ENCODE measurements around the gene LYPD8.
A peak's percentile ranks its signal among the peaks of the same experiment; 100 is the strongest.

The LYPD8 gene

GRCh38 chr1:248702714-248703113 lies 52.8 kb downstream of the LYPD8 start, which contains the start of gene OR14I1:
Gene OR14I1, minus strand, starts transcription at chr1:248702766.
- no peak for FAIRE-seq
- no peak for DNase-seq (ENCODE audit: low spot score)

- FAIRE-seq, result no peak
Measured at GRCh38 chr1:248699099-248699498, 56.5 kb downstream of the LYPD8 start.

GRCh38 chr1:248697907-248698306 lies 57.7 kb downstream of the LYPD8 start:
- no peak for FAIRE-seq

More at GRCh38 chr1:248699099-248699498, 56.5 kb downstream of the LYPD8 start:
- no peak for DNase-seq (ENCODE audit: low spot score)

GRCh38 chr1:248696774-248697173 lies 58.8 kb downstream of the LYPD8 start:
- DNase-seq (ENCODE audit: low spot score) (no peak), FAIRE-seq (no peak)

More at GRCh38 chr1:248697907-248698306, 57.7 kb downstream of the LYPD8 start:
- no peak for DNase-seq (ENCODE audit: low spot score)

GRCh38 chr1:248696261-248696660 lies 59.3 kb downstream of the LYPD8 start:
- no peak for DNase-seq (ENCODE audit: low spot score)
- no peak for FAIRE-seq

- peak; percentile 11 for DNase-seq (ENCODE audit: low spot score)
- no peak for FAIRE-seq
Measured at GRCh38 chr1:248695451-248696132, 60.0 kb downstream of the LYPD8 start.

GRCh38 chr1:248691567-248692155 lies 63.9 kb downstream of the LYPD8 start:
- FAIRE-seq, result no peak
- no peak for DNase-seq (ENCODE audit: low spot score)
